GM18508 (cell line): ENCODE data around the gene BBS12.
A peak's percentile ranks its signal among the peaks of the same experiment; 100 is the strongest.

Experiments
- ATAC-seq: cut with Tn5 transposase; IDR thresholded peaks from one replicate; pipeline ENCODE4 v1.9.1; 2021; ENCODE audit warnings: moderate number of reproducible peaks; ENCODE audit not compliant: insufficient read depth, unreplicated experiment

The BBS12 gene

DNA sequence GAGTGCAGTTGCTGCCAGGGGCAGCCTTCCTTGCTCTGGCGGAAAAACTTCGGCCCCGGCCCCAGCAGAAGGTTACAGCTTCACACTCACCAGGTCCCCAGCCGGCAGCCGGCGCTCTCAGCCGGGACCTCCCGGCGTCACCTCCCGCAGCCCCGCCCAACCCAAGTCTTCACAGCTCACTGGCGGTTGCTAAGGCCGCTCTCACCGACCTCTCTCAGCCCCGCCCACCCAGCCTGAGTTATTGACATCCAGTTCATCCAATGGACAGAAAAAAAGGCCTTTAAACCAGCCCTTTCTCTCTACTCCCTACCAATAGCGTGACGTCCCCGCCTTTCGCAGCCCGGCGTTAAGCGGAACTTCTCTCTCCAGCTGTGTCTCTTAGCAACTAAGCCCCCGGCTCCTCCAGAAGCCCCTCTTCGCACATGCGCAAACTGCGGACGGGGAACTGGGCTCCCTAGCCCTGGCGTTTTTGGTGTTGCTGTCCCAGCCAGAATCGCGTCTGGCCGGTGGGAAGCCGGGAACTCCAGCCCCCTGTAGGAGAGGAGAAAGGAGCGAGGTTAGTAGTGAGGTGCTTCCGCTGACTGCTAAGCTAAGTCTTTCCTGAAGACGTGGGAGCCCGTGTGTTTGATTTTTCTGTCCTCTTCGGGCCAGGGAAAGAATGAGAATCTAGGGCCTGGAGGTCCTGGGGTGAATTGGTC, at the start of gene BBS12:
BBS12 (plus strand) TSS at position 376 of the 698 bp plus-strand sequence. CDS start 9,189 bp downstream, outside the sequence.
- peak; percentile 100 for ATAC-seq

DNA sequence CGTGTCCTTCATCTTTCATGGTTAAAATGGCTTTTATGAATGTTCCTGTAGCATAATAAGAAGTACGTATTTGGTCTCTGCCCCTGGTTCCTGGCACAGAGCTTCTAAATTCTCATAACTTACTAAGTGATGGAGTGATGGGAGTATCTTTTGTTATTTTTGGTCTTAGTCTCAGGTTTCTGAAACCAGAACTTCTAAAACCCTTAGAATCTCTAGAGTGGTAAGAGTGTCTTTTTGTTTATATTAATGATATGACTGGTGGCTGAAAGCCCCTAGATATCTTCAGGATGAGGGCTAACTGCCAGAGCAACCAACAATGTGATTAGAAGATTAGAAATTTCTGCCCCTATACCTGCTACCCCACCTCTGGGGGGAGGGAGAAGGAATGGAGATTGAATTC, 45.8 kb upstream of the BBS12 start:
- ATAC-seq: no peak

DNA sequence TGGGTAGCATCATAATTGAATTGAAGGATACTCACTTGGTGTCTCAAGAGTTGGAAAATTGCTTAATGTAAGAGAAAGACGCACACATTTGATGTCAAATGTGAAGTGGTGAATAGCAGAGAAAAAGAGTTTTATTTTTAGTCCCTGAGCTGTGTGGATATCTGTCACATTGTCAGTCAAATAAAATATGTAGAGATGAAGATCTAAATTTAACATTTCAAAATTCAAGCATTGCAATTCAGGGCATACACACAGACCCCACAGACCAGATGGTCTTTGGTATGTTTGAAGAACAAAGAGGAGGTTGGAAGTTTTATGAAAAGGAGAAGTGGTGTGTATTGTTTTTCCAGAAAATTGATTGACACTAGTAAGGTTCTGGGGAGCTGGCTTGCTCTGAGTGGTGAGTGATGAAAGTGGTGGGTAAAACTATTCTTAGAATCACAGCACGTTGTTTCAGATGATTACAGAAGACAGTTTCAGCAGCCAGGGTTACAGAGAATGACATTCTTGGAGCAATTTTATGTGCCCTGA, 44.9 kb upstream of the BBS12 start:
- peak; percentile 38 for ATAC-seq

DNA sequence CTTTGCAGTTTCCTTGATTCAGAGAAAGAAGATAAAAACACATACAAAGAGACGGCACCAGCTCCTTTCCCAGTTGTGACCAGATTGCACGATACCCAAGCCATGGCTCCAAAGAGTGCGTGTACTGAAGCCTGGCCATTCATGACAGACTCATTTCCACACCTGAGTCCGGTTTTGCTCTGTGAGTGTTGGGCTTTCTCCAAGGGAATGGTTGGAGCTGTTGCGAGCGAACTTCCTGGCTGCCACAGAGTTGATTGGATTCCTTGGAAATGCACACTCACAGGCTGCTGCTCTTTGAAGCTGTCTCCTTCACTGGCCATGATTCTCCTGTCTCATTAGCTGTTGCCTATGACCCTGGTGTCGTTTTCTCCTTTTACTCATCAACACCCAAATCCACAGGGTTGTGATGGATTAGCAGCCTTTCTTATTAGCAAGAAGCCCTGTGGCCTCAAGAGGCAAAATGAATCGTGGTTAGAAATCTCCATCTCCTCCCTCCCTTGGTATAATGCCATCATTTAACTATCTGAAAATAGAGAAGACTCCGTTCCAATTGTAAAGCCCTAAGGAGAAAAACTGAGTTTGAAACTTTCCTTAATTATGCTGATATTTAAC, 43.9 kb upstream of the BBS12 start:
- no peak for ATAC-seq

DNA sequence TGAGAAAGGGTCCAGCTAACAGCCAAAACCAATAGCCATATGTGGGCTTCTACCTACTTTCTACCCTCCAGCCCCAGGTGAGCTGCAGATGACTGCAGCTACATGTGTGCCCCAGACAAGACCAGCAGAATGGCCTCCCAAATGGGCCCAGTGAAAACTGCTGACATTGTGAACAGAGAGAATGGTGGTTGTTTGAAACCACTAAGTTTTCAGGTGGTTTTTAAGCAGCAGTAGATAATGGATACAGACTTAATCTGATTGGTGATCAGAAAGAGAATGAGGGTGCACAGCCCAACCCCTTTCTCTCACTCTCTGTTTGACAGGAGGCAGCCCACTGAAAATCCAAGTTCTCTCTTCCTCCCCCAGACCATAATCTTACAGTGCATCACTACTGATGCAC, 42.5 kb upstream of the BBS12 start:
- peak; percentile 91 for ATAC-seq

DNA sequence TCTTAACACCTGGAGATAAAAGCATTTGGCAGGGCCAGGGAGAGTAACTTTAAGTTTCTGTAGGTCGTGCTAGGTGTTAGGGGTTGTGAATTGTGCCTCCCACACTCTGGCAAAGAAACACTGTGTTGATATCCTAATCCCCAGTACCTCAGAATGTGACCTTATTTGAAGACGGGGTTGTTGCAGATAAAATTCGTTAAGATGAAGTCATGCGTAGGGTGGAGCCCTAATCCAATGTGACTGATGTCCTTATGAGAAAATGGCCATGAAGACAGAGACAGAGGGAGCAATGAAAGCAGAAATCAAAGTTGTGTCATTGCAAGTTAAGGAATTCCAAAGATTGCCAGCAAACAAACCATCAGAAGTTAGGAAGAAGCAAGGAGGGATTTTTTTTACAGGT, 40.5 kb upstream of the BBS12 start:
- ATAC-seq: no peak

DNA sequence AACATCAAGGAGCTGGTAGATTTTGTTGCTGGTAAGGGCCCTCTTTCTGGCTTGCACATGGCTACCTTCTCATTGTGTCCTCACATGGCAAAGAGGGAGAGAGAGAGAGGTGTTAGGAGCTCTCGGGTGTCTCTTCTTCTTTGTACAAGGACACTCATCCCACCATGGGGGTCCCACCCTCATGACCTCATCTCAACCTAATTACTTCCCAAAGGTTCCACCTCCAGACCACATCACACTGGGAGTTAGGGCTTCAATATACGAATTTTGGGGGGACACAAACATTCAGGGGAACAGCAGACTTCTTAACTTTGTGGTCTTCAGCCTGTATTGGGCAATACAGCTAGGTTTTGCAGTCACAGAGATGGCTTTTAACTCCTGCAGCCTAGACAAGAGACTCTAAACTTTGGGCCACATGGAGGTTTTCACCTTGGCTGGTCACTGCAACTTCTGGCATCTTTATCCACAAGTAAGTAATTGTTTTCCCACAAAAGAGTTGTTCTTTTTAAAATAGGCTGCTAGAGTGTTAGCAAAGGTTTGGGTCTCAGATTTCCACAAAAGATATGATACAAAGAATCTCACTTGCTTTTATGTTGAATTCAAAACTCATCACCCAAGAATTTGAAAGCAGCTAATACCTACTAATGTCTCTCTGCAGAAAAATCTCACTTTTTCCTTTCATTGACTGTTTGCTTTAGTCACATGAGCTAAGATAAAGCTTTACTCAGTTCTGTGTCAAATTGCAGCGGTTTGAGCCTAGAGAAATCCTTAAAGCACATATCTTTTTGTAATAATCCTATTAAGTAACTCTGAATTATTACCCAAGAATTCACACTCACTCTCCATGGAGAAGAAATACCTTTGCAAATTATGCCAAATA, 39.6 kb upstream of the BBS12 start:
- no peak for ATAC-seq

DNA sequence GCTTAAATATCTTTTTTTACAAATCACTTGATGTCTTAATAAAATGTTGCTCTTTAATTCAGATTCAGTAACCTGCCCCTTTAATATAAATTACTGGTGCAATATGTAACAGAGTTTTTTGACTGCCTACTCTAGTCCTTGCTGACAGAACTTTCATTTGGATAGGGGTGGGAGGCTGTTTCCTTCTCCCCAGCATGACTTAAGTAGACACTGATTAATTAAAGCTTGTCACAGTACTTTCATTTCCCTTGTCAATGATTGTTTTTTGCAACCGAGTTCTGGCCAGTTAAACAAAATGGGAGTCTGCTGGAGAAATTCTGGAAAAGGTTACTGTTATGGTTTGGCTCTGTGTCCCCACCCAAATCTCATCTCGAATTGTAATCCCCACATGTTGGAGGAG, 37.3 kb upstream of the BBS12 start:
- ATAC-seq: no peak

DNA sequence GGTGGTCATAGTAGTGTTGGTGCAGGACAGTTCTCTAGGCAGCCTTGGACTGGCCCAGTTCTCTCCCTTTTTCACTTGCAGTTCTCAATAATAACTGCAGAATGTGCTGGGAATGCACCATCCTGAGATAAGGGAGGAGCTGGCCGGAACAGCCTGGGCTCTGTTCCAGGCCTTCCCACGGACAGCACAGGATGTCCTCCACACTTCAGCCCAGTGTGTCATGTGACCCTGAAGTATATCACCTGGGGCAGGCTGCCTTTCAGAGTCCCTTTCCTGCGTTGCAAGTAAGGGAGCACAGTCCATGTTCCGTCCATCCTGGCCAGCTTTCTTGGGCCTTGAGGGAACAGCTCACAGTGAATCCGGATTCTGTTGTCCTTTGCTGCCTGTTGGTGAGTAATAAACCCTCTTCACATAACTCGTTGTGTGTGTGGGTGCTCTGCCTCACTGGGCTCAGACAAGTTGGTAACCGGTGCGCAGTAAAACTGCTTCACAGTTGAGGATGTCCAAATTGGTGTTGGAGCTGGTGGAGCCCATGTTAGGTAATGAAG, 32.3 kb upstream of the BBS12 start:
- no peak for ATAC-seq

DNA sequence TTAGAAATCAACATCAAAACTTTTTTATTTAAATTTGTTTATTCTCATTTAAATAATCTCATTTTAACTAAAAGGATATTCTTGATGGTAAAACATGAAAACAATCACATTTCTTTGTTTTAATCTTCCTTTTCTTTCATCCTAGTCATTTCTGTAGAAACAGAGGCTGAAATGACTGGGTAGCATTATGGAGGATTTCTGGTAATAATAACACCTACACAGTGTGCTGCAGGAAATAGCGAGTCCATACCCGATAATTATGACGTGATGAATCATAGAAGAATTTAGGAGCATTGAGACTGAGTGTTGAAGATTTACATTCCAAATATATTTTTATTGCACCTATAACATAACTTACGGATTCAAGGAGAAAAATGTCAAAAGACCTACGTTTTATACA, 31.4 kb upstream of the BBS12 start:
- ATAC-seq: no peak

DNA sequence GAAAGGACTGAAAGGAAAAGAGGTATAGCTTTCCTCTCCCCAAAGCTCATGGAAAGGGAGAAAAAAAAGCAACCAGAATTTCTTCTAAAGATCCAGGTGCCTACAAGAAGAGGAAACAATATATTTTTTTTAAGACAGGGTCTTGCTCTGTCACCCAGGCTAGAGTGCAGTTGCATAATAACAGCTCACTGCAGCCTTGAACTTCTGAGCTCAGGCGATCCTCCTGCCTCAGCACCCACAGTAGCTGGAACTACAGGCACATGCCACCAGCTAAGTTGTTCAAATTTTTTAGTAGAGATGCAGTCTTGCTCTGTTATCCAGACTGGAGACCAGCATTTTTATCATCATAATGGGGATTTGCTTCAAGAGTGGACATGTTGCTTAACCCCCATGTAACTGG, 30.5 kb upstream of the BBS12 start:
- ATAC-seq: no peak

DNA sequence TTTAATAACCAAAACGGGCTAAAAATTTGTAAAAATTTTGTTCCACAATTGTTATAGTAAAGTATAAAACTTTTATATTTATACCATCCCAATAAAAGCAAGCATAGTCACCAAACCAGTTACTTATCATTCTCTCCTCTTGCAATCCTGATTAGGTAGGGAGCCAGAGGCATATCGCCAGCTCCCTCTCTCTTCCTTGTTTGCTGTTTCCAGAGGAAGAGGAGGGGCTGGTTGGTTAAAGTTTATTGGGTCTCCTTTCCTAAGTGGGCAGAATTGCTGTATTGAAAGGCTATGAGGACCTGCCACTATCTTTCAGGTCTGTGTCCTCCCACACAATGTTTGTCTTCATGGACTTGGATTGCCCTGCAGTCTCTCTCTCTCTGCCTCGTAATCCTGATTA, 29.6 kb upstream of the BBS12 start:
- ATAC-seq: no peak

DNA sequence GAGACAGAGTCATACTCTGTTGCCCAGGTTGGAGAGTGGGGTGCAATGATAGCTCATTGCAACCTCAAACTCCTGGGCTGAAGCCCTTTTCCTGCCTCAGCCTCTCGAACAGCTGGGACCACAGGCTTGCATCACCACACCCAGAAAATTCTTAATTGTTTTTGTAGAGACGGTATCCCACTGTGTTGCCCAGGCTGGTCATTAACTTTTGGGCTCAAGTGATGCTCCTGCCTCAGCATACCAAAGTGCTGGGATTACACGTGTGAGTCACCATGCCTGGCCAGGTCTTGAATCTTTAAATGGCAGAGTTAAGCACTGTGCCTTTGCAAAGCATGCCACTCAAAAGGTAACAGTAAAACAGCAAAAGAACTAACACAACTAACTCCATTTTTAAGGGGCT, 28.6 kb upstream of the BBS12 start:
- ATAC-seq: no peak

DNA sequence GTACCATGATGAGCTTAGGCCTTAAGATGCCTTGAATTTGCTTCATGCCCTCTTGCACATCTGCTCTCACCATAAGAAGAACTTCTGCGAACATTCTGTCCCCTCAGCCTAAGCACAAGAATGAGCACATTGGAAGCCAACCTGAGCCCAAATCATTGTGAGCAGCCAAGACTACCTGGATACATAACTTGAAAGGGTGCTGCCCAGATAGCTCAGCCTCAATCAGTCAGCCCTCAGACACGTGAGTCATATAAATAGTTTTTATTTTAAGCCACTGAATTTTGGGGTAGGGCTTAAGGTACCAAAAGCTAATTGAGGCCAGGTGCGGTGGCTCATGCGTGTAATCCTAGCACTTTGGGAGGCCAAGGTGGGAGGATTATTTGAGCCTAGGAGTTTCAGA, 27.5 kb upstream of the BBS12 start:
- no peak for ATAC-seq

DNA sequence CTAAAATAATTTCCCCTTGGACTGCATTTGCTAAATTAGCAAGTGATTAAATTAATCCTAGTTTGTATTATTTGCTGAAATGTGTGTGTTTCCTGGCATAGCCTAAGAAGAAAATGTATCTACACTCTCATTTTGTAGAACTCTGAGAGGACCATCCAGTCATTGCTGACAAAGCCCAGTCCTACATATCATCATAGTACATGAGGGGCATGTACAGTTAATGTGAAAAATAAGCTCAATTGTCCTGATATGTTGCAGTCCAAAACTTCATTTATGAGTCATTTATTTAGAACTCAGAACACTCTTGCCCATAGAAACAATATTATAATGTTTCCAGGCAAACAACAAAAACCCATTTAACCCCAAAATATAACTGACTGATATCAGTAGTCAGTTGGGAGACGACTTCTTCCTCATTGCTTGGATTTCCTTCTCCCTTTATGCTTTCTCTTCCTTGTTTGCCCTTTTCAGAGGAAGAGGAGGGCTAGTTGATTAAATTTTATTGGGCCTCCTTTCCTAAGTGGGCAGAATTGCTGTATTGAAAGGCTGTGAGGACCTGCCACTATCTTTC, 26.9 kb upstream of the BBS12 start:
- no peak for ATAC-seq

DNA sequence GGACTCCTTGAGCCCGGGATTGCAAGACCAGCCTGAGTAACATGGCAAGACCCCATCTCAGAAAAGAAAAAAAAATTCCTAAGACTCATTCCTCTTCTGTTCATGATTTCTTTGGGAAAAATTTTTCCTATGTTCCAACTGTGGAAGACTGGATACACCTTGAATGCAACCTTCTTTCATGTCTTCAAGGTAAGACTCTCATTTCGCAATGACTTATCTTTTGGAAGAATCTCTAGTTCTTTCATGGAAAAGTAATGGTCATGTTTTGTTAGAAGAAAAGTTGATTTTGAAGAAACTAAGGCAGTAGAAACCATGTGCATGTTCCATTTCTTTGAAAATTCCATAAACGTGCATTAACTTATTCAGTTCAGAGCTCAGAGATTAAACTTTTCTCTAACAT, 26.0 kb upstream of the BBS12 start:
- no peak for ATAC-seq

DNA sequence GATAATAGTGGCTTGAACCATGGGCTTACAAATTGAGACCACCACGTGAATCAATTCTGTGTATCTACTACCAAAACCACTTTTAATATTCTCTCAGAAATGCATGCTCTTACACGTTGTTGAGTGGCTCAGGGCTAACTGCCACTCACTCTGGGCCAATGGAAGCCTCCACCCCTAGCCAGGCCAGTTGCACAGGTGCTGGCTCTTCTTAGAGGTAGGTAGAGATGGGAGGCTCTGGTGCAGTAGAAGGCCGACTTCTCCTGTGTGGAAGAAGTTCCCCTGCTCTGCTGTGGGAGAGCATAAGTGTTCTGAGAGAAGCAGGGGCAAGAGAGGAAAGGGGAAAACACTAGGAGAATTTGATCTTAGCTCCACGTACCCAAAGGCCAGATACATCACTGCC, 25.0 kb upstream of the BBS12 start:
- ATAC-seq: no peak

DNA sequence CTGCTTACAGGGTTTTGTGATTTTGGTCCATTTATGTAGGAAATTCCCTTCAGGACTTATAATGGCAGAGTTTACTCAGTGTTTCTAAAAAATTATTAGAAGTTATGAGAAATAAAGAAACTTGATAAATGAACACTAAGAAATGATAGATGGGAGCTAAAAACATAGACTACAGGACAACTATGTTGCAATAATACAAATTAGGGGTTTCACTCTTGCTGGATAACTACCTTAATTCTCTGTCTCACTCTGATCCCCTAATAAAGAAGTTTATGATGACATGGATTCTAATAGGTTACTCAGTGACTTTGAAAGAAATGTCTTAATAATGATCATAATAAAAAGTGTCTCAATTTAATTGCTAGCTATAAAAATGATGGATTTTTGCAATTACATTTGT, 23.3 kb upstream of the BBS12 start:
- ATAC-seq: no peak

DNA sequence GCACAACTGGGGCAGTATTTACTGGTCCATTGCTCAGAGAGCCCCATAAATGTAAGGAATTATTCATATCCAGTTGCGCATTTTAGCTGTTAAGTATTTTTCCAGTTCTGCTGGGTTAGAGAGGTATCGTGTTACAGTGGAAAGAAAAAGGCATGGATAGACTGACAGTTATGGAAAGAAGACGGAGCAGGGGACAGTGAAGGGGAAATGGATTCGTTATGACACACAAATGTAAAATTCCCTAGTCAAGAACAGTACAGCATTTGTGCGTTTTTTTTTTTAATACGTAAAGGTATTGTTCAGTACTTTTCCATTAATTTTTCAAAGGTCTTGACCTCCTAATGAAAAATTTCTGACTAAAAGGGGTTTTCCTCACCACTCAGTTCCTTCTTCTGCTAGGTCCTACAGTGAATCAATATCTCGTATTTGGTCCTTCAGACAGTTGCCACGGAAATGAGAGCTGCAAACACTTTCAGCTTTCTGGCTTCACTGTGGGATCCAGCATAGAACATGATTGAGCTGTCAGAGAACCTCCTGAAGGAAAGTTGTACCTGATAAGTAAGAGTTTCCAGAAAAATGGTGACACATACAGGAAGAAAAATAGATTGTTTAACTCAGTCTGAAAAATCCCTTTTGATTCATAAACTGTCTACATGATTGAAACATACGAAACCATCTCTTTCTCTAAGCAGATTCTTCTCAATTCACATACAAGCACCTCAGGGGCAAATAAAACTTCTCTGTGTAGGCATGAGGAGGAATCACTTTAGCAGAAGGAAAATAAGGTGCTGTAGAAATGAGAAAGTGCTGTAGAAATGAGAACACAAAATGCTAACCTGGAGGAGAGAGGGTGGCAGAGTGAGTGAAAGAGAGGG, 21.8 kb upstream of the BBS12 start:
- peak; percentile 69 for ATAC-seq

DNA sequence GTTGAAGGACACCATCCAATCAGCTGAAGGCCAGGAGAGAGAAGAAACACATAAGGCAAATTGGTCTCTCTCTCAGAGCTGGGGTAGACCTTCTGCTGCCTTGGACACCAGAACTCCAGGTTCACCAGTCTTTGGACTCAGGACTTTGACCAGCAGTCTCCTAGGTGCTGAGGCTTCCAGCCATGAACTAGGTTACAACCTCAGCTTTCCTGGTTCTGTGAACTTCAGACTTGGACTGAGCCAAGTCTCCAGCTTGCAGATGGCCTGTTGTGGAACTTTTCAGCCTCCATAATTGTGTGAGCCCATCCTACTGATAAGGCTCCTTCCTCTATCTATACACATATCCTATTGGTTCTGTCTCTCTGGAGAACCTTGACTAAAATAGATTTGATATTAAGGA, 20.6 kb upstream of the BBS12 start:
- ATAC-seq: no peak
